Activated CD8-positive, alpha-beta memory T cell treated with anti-CD3 and anti-CD28 coated beads, Interleukin-2, amount 50 U/mL, for 24 hours (primary cell): ENCODE measurements around the gene ZNF236.
"Not testable (repeated sequence)": the region's sequence is repeated elsewhere in the genome, so short reads cannot be mapped to it uniquely, and the experiment has no call there.

ENCODE experiments used
- DNase-seq: peaks from one replicate; pipeline ENCODE4 v3.0.0-alpha.2; 2020; ENCODE audit errors: extremely low read depth

Gene ZNF236

DNA sequence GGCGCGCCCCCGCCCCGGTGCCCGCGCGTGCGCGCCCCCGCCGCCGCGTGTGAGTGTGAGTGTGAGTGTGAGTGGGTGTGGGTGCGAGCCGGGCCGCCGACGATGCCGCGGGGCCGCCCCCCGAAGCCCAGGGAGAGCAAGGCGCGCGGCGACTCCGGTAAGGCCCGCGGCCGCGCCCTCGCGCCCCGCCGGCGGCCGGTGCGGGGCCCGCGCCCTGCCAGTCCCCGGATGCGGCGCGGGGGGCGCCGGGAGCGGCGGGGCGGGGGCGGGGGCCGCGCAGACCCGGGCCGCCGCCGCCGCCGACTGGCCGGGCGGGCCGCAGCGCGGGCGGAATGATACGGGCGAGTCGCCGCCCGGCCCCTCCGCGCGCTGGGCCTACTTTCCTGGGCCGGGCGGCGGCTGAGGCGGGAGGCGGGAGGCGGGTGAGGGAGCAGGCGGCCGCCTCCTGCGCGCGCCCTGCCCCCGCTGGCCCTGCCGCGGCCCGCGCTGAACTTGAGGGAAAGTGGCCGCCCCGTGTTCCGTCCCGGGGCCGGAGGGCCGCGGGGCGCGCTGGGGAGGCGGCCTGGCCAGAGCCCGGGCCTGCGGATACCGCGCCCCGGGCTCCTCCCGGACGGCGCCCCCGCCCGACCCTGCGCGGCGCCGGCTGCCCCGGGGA, at the start of gene ZNF236:
TSS of gene ZNF236 (plus strand) at position 52 of the 655 bp plus-strand sequence. CDS start at position 103, 51 bp downstream.
- no peak for DNase-seq

- no peak for DNase-seq
Observed at GRCh38 chr18:76772665-76773064, 49.7 kb upstream of the ZNF236 start.

DNA sequence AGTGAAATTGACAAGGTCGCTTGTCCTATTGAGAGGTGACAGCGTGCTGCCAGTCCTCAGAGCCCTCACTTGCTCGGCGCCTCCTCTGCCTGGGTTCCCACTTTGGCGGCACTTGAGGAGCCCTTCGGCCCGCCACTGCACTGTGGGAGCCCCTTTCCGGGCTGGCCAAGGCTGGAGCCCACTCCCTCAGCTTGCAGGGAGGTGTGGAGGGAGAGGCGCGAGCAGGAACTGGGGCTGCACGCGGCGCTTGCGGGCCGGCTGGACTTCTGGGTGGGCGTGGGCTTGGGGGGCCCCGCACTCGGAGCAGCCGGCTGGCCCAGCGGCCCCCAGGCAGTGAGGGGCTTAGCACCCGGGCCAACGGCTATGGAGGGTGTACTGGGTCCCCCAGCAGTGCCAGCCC, 45.3 kb upstream of the ZNF236 start:
- not testable (repeated sequence) for DNase-seq

DNA sequence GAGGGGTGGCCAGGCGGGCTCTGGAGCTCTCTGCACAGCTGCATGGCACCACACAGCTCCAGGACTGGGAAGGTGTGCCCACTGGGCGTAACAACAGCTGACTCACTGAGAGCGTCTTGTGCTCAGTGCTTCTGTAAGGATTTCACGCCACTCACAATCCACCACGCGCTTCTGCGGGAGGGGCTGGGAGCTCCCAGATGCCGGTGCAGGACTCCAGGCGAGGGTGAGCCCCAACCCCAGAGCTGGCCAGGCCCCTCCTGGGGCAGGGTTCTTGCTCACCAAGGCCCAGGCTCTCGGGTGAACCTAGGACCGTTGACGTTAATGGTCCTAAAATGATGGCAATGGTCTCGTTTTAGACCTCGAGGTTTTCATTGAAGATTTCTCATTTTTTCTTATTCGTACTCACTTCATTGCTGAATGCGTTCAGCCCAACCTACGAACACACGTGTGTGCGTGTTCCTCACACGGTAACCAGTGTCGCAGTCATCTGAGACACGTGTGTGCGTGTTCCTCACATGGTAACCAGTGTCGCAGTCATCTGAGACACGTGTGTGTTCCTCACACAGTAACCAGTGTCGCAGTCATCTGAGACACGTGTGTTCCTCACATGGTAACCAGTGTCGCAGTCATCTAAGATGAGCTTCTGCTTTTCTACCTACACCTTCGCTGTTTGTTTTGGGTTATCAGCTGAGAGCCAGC, 38.4 kb upstream of the ZNF236 start:
- DNase-seq = no peak

- DNase-seq = no peak
Observed at GRCh38 chr18:76785872-76786271, 36.5 kb upstream of the ZNF236 start.

DNA sequence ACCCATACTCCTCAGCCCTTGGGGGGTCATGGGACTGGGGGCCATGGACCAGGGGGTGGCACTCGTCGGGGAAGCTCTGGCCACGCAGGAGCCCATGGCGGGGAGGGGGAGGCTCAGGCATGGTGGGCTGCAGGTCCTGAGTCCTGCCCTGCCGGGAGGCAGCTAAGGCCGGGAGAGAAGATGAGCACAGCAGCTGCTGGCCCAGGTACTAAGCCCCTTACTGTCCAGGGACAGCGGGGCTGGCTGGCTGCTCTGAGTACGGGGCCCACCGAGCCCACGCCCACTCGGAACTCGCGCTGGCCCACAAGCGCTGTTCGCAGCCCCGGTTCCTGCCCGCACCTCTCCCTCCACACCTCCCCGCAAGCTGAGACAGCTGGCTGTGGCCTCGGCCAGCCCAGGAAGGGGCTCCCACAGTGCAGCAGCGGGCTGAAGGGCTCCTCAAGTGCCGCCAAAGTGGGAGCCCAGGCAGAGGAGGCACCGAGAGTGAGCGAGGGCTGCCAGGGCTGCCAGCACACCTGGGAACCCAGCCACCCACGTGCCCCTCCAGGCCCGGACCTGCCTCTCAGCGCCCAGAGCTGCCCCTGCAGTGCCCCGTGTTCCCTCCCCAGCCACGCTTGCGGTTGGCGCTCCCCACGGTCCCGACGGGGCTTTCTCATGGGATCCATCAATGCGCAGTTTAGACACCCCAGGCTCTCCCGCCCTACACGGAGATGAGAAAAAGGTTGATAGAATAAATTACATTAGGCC, 33.6 kb upstream of the ZNF236 start:
- DNase-seq = no peak

- no peak for DNase-seq
Observed at GRCh38 chr18:76791106-76791505, 31.3 kb upstream of the ZNF236 start.

DNA sequence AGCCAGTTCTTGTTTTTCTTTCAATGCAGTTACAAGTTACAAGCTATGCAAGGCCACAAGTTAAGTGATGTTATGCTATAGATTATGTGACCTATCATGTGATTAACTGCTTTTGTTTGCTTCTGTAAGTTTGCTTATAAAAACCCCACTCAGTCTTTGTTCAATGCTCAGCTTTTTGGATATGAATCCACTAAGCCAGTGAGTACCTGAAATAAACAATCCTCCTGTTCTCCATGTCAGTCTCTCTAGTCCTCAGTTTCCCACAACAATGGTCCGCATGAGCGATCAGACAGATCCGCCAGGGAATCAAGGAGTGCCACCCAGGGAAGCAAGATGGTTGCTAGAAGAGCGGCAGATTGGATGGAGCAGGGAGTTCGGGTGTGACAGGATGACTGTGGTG, 30.7 kb upstream of the ZNF236 start:
- DNase-seq = no peak

- DNase-seq = no peak
Observed at GRCh38 chr18:76794326-76794725, 28.0 kb upstream of the ZNF236 start.

GRCh38 chr18:76801567-76802505, 20.5 kb upstream of the ZNF236 start:
- DNase-seq = no peak

- DNase-seq = no peak
Observed at GRCh38 chr18:76803413-76803812, 18.9 kb upstream of the ZNF236 start.

GRCh38 chr18:76803814-76804213, 18.5 kb upstream of the ZNF236 start:
- peak; percentile 40 for DNase-seq

GRCh38 chr18:76805221-76805620, 17.1 kb upstream of the ZNF236 start:
- DNase-seq = no peak

- DNase-seq = no peak
Observed at GRCh38 chr18:76806301-76806700, 16.1 kb upstream of the ZNF236 start.

DNA sequence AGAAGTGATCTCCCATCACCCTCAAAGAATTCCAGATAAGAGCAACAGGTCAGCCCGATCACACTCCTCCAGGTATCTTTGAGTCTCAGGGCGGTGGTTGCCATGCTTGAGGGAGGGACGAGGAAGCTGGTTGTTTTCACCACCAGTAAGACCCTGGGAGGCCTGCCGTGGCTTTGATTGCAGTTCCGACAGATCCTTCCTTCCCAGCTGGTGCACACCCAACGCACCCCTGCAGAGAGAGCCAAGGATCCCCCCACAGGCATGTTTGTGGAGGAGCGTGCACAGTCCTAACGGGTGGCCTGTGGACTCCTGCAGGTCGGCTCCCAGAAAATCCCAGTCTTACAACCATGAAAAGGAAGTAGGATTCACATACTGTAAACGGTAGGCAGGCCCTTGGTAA, 13.8 kb upstream of the ZNF236 start:
- no peak for DNase-seq

- not testable (repeated sequence) for DNase-seq
Observed at GRCh38 chr18:76811530-76811929, 10.8 kb upstream of the ZNF236 start.

DNA sequence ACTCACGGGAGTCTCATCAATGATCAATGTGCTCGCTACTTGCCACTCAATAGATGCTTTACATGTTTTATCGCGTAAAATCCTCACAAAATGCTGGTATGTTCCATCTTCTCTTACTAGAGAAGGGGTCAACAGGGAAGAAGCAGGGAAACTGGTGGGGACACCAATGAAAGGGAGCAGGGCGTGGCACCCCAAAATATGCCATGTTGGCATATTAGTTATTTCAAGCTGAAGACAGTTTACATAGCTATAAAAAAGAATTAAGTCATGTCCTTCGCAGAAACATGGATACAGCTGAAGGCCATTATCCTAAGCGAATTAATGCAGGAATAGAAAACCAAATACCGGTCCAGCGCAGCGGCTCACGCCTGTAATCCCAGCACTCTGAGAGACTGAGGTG, 8.1 kb upstream of the ZNF236 start:
- no peak for DNase-seq

GRCh38 chr18:76816127-76816526, 6.2 kb upstream of the ZNF236 start:
- no peak for DNase-seq

GRCh38 chr18:76817888-76818611, 4.3 kb upstream of the ZNF236 start:
- no peak for DNase-seq

DNA sequence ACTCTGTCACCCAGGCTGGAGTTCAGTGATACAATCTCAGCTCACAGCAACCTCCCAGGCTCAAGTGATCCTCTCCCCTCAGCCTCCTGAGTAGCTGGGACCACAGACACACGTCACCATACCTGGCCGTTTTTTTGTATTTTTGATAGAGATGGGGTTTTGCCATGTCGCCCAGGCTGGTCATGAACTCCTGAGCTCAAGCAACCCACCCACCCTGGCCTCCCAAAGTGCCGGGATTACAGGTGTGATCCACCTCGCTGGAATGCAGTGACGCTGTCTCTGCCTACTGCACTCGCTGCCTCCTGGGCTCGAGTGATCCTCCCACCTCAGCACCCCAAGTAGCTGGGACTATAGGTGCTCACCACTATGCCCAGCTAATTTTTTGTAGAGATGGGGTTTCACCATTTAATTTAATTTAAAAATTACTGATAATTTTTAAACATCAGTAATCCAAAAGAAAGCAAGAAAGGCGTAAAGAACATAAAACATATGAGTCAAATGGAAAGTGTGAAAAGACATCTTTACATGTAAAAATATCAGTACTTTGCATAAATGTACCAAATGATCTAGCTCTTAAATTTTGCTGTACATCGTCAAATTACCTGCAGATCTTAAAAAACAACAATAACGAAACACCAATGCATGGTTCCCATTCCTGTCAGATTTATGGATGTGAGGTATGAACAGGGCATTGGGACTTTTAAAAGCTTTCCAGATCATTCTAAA, 2.8 kb upstream of the ZNF236 start:
- no peak for DNase-seq
